ENCODE data around the gene LIMS2. TPM values are rescaled to one million over a fixed set of nuclear protein-coding genes. Genes with fewer than 3 reads are reported as not detected.

The LIMS2 gene
- total RNA-seq, 2 donors from 2014 or later, result 2.4 to 4.8 TPM

DNA sequence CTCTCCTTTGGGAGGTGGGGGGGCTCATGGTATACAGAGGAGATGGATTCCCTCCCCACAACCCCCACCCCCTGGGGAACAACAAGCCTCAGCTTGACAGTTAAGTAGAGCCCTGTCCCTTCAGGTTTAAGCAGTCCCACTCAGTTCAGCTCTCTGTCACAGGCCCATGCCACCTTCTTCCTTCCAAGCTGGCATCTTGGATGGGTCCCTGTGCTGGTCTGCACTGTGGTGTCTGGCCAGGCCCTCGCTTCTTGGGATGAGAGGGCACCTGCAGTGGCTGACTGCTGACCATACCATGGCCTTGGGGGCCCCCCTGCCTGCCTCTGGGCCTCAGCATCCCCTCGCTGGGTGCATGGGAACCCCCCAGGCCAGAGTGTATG, 49.8 kb downstream of the LIMS2 start:
- Mint-ChIP-seq H3K9me3 (no peaks in the 10 kb centered on the region), H3K27me3 (peaks cover 3% of the 10 kb centered on the region), H3K36me3 (ENCODE audit: low read depth) (no peaks in the 10 kb centered on the region), H3K4me1 (no peaks in the 10 kb centered on the region), H3K27ac (no peak overlapping the region), H3K4me3 (no peak overlapping the region)
- ATAC-seq (replicated peaks), result no peak

DNA sequence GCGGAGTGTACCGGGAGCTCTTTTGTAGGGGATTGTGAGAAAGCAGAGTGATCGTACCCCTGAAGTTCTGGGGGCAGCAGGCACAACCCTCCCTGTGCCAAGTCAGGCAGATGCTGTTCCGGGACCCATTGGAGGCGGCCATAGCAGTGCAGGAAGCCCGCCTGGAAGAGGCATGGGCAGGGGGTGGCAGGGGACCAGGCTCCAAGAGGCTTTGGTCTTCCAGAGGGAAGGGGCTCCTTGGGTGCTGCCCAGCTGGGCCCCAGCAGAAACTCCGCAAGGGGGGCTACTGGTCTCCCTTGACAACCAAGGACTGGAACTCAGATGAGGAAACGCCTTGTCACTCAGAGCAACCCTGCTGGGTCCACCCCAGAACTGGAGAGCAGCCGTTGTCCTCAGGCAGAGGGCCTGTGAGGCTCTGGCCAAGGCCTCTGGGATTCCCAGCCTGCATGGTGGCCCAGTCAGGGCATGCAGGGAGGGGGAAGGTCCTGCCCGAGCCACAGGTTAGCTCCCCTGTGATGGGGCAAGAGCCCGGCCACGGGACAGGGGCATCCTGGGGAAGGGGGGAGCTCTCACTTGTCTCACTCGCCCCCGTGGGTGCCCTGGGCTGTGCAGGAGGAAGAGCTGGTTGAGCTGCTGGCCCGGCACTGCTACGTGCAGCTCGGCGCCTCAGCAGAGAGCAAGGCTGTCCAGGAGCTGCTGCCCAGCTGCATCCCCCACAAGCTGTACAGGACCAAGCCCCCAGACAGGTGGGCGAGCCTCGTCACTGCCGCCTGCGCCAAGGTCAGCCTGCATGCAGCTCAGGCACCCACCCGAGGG, 50.4 kb downstream of the LIMS2 start:
- no peaks in the 10 kb centered on the region for H3K9me3 Mint-ChIP-seq
- H3K27me3 Mint-ChIP-seq, result peaks cover 3% of the 10 kb centered on the region
- no peaks in the 10 kb centered on the region for H3K4me1 Mint-ChIP-seq
- no peaks in the 10 kb centered on the region for H3K36me3 Mint-ChIP-seq (ENCODE audit: low read depth)
- no peak overlapping the region for H3K27ac Mint-ChIP-seq
- ATAC-seq (replicated peaks), result no peak
- H3K4me3 Mint-ChIP-seq, result no peak overlapping the region

DNA sequence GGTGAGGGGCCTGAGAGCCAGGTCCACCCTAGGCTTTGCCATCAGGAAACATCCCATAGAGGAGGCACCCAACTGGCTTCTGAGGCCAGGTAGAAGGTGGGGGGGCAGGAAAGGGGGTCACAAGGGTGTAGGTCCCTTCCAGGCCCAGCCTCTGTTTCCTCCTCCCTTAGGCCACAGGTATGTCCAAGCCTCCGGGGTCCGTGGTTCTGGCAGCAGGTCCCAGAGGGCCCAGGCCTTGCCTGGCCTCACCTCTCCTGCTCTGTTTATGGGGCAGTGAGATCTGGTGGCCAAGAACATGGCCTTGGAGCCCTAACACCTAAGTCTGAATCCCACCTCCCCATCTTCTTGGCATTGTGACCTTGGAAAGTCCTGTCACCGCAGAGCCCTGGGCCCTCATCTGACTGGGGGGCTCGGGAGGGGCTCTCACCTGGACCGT, 51.0 kb downstream of the LIMS2 start:
- H3K36me3 Mint-ChIP-seq (ENCODE audit: low read depth), result no peaks in the 10 kb centered on the region

DNA sequence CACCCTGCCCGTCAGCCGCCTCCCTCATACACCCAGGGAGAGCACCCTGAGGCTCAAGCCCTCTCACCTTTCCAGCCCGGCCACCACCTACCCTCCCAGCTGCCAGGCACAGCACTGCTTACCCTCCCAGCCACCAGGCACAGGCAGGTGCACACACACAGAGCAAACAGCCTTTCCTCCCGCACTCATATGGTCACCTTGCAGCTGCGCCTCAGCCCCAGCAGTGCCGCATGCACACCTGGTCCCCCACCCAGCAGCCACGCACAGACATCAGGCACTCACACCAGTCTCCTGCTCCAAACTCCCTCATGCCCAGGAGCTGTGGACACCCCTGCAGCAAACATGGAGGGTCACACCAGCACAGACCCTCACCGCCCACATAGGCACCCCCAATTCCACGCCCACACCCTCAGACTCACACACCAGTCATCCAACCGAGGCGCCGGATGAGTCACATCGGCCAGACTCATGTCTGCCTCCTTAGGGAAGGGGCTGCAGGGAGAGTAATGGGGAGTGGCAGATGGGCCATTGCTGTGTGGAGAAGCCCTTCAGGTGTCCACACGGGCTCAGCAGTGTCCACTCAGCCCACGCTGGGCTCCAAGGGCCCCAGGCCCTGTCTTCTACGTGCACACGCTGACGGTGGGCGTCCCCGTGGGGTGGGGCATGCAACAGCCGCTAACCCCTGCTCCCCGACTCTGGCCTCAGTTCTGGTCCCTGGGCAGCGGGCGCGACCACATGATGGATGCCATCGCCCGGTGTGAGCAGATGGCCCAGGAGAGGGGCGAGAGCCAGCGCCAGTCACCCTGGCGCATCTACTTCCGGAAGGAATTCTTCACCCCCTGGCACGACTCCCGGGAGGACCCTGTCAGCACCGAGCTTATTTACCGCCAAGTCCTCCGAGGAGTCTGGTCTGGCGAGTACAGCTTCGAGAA, 51.7 kb downstream of the LIMS2 start:
- Mint-ChIP-seq H3K27me3 (peaks cover 11% of the 10 kb centered on the region), H3K27ac (no peak overlapping the region), H3K9me3 (no peaks in the 10 kb centered on the region), H3K4me1 (no peaks in the 10 kb centered on the region), H3K4me3 (no peak overlapping the region), H3K36me3 (ENCODE audit: low read depth) (no peaks in the 10 kb centered on the region)
- ATAC-seq (replicated peaks), result no peak

More for the DNA sequence above, 51.0 kb downstream of the LIMS2 start:
- no peak for ATAC-seq (replicated peaks)
- Mint-ChIP-seq H3K27me3 (peaks cover 8% of the 10 kb centered on the region), H3K27ac (no peak overlapping the region), H3K9me3 (no peaks in the 10 kb centered on the region), H3K4me3 (no peak overlapping the region), H3K4me1 (no peaks in the 10 kb centered on the region)

DNA sequence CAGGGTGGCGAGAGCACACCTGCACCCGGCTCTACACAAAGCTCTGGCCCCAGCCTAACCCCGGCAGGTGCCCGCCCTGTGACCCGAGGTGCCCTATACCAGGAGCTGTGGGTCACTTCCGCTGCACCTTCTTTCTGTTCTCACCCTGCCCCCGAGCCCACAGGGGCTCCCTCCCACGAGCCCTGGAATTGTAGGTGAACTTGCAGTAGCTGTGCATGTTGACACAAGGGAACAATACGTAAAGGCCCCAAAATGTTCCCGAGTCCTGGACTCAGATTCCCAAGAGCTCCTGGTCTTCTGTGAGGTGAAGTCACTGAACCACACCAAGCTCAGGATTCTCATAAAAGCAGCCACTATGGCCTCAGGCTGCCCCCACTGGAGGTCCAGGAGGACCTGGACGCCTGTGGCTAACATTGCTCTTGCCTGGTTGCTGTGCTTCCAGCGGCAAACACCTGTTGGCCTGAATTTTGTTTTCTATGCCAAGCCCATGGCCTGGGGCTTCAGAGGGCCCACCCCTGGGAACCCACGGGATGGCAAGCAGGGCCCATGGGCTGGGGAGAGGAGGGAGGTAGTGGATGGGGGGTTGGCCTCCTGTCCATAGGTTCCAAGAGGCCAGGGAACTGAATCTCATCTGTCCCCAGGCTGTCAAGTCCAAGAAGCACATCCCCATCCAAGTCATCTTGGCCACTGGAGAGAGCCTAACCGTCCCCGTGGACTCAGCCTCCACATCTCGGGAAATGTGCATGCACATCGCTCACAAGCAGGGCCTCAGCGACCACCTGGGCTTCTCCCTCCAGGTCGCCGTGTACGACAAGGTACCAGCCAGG, 52.6 kb downstream of the LIMS2 start:
- Mint-ChIP-seq H3K4me3 (no peak overlapping the region), H3K4me1 (no peaks in the 10 kb centered on the region), H3K27me3 (peaks cover 16% of the 10 kb centered on the region), H3K27ac (no peak overlapping the region), H3K9me3 (no peaks in the 10 kb centered on the region), H3K36me3 (ENCODE audit: low read depth) (no peaks in the 10 kb centered on the region)
- ATAC-seq (replicated peaks), result no peak

DNA sequence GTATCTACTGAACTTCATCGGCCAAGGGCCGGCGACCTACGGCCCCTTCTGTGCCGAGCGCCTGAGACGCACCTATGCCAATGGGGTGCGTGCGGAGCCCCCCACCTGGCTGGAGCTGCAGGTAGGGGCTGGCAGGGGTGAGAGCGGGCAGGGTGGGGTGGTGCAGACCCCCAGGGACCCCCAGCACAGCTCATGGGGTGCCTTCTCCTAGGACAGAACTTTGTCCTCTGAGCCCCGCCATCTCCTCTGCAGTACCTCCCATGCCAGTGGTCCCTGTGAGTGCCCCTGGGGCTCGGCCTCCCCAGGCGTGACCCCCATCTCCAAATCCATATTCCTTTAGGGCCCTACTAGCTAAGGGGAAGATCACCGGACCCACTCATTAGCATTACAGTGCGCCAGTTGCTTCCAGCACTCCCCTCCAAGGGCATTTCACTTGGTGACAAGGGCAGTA, 53.3 kb downstream of the LIMS2 start:
- Mint-ChIP-seq H3K4me3 (no peak overlapping the region), H3K27me3 (peaks cover 17% of the 10 kb centered on the region), H3K36me3 (ENCODE audit: low read depth) (no peaks in the 10 kb centered on the region), H3K9me3 (no peaks in the 10 kb centered on the region), H3K4me1 (no peaks in the 10 kb centered on the region), H3K27ac (no peak overlapping the region)
- no peak for ATAC-seq (replicated peaks)

DNA sequence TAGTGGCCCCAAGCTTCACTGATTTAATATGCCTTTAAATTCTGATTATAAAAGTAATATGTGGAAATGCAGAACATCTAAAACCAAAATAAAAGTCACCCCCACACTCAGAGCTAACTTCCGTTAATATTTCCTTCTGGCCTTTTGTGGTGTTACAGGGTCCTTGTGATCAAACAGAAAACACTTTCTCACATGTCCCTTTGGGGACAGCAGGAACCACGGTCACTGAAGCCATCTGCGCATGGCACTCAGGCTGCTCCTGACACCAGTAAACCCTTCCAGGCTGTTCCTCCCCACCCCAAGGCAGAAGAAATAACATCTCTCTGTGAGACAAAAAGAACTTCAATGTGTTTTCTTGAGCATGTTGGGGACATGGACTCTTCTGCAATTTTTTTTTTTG, 54.5 kb downstream of the LIMS2 start:
- Mint-ChIP-seq H3K27ac (no peak overlapping the region), H3K9me3 (no peaks in the 10 kb centered on the region), H3K36me3 (ENCODE audit: low read depth) (no peaks in the 10 kb centered on the region)

DNA sequence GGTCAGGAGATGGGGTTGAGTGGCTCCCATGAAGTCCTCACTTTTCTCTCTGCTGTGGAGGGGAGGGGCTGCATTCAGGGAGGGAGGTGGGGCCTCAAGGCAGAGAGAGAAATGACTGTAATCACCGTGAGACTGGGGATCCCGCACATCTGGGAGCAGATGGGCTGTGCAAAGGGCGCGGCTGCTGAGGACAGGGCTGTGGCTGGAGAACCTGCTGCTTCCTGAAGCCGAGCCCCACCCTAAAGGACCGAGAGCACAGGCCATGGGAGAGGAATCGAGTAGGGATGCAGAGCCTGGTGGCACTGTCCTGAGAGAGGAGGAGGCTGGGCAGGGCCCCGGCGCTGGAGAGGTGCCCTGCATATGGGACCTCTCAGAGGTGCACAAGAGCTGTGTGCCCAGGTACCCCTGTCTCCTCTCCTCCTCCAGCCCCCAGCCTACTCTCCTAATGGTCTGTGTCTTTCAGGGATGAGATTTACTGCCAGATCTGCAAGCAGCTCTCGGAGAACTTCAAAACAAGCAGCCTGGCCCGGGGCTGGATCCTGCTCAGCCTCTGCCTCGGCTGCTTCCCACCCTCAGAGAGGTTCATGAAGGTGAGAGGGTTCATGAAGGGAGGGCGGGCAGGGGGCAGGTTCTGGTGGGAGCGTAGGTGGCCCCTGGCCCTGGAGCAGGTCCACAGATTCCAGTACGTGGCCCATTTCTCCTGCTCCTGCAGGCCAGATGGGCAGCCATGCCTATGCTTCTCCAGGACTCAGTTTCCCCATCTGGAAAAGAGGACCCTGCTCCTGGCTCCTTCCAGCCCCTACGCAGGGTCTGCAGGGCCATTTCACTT, 55.2 kb downstream of the LIMS2 start:
- Mint-ChIP-seq H3K4me3 (no peak overlapping the region), H3K4me1 (no peaks in the 10 kb centered on the region), H3K27me3 (peaks cover 26% of the 10 kb centered on the region), H3K27ac (no peak overlapping the region), H3K9me3 (no peaks in the 10 kb centered on the region), H3K36me3 (ENCODE audit: low read depth) (no peaks in the 10 kb centered on the region)
- ATAC-seq (replicated peaks), result no peak

More for the DNA sequence above, 54.5 kb downstream of the LIMS2 start:
- no peak for ATAC-seq (replicated peaks)
- Mint-ChIP-seq H3K4me3 (no peak overlapping the region), H3K27me3 (peaks cover 23% of the 10 kb centered on the region), H3K4me1 (no peaks in the 10 kb centered on the region)

DNA sequence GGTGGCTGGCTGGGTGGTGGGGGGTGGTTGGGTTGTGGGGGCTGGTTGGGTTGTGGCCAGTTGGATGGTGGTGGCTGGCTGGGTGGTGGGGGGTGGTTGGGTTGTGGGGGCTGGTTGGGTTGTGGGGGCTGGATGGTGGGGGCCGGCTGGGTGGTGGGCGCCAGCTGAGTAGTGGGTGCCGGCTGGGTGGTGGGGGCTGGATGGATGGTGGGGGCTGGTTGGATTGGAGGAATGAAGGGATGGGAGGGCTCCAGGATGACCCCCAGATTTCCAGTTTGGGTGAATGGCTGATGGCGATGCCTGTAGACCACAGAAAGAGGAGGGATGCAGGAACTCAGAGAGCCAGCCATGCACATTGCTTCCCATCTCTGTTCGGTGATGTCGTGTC, 56.1 kb downstream of the LIMS2 start:
- peaks cover 30% of the 10 kb centered on the region for H3K27me3 Mint-ChIP-seq
- no peaks in the 10 kb centered on the region for H3K9me3 Mint-ChIP-seq
- no peak overlapping the region for H3K27ac Mint-ChIP-seq
- ATAC-seq (replicated peaks), result no peak
- no peak overlapping the region for H3K4me3 Mint-ChIP-seq
- no peaks in the 10 kb centered on the region for H3K4me1 Mint-ChIP-seq
- H3K36me3 Mint-ChIP-seq (ENCODE audit: low read depth), result no peaks in the 10 kb centered on the region

DNA sequence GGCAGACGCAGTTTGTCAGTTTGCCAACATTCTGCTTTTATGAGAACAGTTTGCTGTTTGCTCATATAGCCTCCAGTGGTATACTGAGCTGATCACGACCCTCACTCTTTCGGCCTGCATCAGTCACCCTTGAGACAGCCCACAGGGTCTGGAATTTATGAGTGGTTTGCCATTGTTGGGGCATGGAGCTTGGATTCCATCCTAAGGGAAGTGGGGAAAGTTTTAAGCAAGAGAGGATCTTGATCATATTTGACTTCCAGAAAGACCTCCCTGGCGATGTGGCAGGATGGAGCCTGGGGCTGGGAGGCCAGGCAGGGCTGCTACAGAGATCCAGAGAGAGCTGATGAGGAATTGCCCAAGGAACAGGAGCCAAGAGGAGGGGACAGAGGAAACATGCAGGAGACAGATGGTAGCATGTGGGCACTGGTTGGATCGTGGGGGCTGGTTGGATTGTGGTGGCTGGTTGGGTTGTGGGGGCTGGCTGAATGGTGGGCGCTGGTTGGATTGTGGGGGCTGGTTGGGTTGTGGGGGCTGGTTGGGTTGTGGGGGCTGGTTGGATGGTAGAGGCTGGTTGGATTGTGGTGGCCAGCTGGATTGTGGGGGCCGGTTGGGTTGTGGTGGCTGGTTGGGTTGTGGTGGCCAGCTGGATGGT, 56.7 kb downstream of the LIMS2 start:
- Mint-ChIP-seq H3K4me3 (no peak overlapping the region), H3K4me1 (no peaks in the 10 kb centered on the region), H3K27ac (no peak overlapping the region), H3K9me3 (no peaks in the 10 kb centered on the region), H3K27me3 (peaks cover 30% of the 10 kb centered on the region), H3K36me3 (ENCODE audit: low read depth) (no peaks in the 10 kb centered on the region)
- ATAC-seq (replicated peaks), result no peak

DNA sequence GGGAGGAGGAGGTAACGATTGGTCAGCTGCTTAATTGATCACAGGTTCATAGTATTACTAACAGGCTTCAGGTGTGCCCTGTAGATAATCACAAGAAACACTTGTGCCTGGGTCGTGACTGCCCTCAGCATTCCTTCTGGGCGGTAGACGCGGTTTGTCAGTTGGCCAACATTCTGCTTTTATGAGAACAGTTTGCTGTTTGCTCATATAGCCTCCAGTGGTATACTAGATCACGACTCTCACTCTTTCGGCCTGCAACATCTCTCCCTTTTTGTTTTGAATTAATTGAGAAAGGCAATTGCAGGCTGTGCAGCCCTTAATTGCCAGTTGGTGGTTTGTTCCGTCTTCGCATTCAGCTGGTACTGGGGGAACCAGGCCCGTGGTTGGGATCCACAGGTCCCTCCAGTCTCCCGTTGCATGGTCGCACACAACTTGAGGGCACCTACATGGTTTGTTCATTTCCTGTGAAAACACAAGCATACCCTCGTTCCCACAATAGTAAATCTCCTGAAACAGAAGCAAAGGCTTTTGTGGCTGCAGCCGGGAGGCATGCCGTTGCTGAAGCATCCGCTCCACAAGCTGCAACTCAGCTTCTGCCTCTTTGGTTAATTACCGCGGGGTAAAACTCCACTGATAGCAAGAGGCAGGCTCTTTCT, 59.7 kb downstream of the LIMS2 start:
- Mint-ChIP-seq H3K27ac (no peak overlapping the region), H3K9me3 (no peaks in the 10 kb centered on the region), H3K4me3 (no peak overlapping the region), H3K27me3 (peaks cover 27% of the 10 kb centered on the region), H3K4me1 (no peaks in the 10 kb centered on the region), H3K36me3 (ENCODE audit: low read depth) (no peaks in the 10 kb centered on the region)
- no peak for ATAC-seq (replicated peaks)

DNA sequence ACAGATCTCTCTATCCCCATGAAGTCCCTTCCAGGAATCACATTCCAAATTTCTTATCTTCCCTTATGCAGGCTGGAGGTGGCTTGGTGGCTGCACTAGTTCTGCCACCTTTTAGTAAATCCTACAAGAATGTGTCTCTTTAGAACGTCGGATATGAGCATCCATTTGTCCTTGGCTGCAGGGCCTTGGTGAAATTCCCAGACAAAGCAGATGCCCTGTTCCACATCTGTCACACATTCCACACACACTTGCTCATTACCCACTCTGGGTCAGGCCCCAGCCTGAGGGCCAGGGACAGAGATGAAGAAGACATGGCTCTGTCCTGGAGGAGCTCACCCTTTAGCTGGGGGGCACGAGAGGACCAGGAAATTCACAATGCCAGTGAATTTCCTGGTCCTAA, 60.6 kb downstream of the LIMS2 start:
- Mint-ChIP-seq H3K4me1 (no peaks in the 10 kb centered on the region), H3K27ac (no peak overlapping the region), H3K9me3 (no peaks in the 10 kb centered on the region), H3K36me3 (ENCODE audit: low read depth) (no peaks in the 10 kb centered on the region), H3K4me3 (no peak overlapping the region), H3K27me3 (peaks cover 26% of the 10 kb centered on the region)
- ATAC-seq (replicated peaks), result no peak

DNA sequence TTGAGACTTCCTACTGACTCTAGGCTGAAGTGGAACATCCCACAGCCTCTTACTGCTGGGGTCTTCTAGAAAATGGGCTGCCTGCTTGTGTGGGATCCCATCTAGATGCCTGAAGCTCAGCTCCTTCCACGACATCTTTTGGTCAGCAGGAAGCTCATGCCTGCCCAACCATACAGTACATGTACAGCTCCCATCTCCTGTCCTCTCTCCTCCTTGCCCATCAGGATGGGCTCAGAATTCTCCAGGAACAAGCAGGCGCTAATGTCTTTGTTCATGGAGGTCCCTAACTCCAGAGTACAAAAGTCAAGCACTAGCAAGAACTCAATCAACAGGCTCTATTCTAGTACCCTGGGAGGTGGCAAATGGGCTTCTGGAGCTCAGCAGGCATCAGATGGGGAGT, 61.1 kb downstream of the LIMS2 start:
- H3K27ac Mint-ChIP-seq, result no peak overlapping the region
- H3K27me3 Mint-ChIP-seq, result peaks cover 22% of the 10 kb centered on the region
- H3K4me3 Mint-ChIP-seq, result no peak overlapping the region
- H3K9me3 Mint-ChIP-seq, result no peaks in the 10 kb centered on the region
- no peaks in the 10 kb centered on the region for H3K36me3 Mint-ChIP-seq (ENCODE audit: low read depth)
- no peaks in the 10 kb centered on the region for H3K4me1 Mint-ChIP-seq
- ATAC-seq (replicated peaks), result no peak
